SK-N-SH (cell line): ENCODE measurements around the gene DGKZ.

ENCODE experiments used
- EP300 ChIP-seq, 2 experiments: IDR thresholded peaks; 2 replicates each; pipeline versions ENCODE4 v1.4.0 to v1.6.1; 2012; ENCODE audit warnings: borderline replicate concordance in 1 of 2, low read depth in 1 of 2, low read length in 1 of 2
- JUND ChIP-seq: IDR thresholded peaks from 2 replicates; pipeline ENCODE4 v1.4.0; 2012
- SIN3A ChIP-seq: IDR thresholded peaks from 2 replicates; pipeline ENCODE4 v1.6.1; 2012; ENCODE audit warnings: low read depth, mild to moderate bottlenecking, low read length, moderate library complexity, borderline replicate concordance
- SMC3 ChIP-seq: IDR thresholded peaks from 2 replicates; pipeline ENCODE4 v1.6.1; 2012; ENCODE audit warnings: low read depth, low read length, improper control_type of control experiment
- TCF12 ChIP-seq: IDR thresholded peaks from 2 replicates; pipeline ENCODE4 v1.4.0; 2012
- USF2 ChIP-seq: fragments of 150-350 bp; IDR thresholded peaks from 2 replicates; pipeline ENCODE4 v1.6.1; 2017; ENCODE audit warnings: antibody characterized with exemption, low read length, low read depth, borderline replicate concordance
- YY1 ChIP-seq: IDR thresholded peaks from 2 replicates; pipeline ENCODE4 v1.4.0; 2012; ENCODE audit warnings: low read depth, mild to moderate bottlenecking
- TF ChIP-seq, protein P1 (sequence below): IDR thresholded peaks from 2 replicates; pipeline ENCODE4 v1.4.0; 2012; ENCODE audit warnings: low read depth
- TF ChIP-seq, protein P2 (sequence below): fragments of 200-600 bp; sonication (generic); IDR thresholded peaks from 2 replicates; pipeline ENCODE4 v1.6.1; 2017; ENCODE audit warnings: antibody characterized with exemption, mild to moderate bottlenecking, moderate library complexity

- no peak for TF ChIP-seq SMC3
- TF ChIP-seq, protein P1, sequence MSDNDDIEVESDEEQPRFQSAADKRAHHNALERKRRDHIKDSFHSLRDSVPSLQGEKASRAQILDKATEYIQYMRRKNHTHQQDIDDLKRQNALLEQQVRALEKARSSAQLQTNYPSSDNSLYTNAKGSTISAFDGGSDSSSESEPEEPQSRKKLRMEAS = no peak
- TF ChIP-seq YY1 = no peak
- TF ChIP-seq, protein P2, sequence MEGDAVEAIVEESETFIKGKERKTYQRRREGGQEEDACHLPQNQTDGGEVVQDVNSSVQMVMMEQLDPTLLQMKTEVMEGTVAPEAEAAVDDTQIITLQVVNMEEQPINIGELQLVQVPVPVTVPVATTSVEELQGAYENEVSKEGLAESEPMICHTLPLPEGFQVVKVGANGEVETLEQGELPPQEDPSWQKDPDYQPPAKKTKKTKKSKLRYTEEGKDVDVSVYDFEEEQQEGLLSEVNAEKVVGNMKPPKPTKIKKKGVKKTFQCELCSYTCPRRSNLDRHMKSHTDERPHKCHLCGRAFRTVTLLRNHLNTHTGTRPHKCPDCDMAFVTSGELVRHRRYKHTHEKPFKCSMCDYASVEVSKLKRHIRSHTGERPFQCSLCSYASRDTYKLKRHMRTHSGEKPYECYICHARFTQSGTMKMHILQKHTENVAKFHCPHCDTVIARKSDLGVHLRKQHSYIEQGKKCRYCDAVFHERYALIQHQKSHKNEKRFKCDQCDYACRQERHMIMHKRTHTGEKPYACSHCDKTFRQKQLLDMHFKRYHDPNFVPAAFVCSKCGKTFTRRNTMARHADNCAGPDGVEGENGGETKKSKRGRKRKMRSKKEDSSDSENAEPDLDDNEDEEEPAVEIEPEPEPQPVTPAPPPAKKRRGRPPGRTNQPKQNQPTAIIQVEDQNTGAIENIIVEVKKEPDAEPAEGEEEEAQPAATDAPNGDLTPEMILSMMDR = no peak
- TF ChIP-seq JUND = no peak
- TF ChIP-seq USF2 = no peak
- TF ChIP-seq SIN3A = no peak
- TF ChIP-seq EP300 (IDR thresholded peaks at IDR 0.05; ENCODE audit: borderline replicate concordance in 1 of 2, low read depth in 1 of 2, low read length in 1 of 2) = no peak
- TF ChIP-seq TCF12 = no peak
Observed at GRCh38 chr11:46360878-46361277, 13.6 kb downstream of the DGKZ start.
